GM19025 (cell line): ENCODE results near the gene RAB11A.
A peak's percentile ranks its signal among the peaks of the same experiment; 100 is the strongest.

Source experiments
- ATAC-seq: cut with Tn5 transposase; IDR thresholded peaks from one replicate; pipeline ENCODE4 v1.9.1; 2021; ENCODE audit warnings: mild to moderate bottlenecking, low read depth, moderate library complexity; ENCODE audit not compliant: unreplicated experiment

RAB11A gene

DNA sequence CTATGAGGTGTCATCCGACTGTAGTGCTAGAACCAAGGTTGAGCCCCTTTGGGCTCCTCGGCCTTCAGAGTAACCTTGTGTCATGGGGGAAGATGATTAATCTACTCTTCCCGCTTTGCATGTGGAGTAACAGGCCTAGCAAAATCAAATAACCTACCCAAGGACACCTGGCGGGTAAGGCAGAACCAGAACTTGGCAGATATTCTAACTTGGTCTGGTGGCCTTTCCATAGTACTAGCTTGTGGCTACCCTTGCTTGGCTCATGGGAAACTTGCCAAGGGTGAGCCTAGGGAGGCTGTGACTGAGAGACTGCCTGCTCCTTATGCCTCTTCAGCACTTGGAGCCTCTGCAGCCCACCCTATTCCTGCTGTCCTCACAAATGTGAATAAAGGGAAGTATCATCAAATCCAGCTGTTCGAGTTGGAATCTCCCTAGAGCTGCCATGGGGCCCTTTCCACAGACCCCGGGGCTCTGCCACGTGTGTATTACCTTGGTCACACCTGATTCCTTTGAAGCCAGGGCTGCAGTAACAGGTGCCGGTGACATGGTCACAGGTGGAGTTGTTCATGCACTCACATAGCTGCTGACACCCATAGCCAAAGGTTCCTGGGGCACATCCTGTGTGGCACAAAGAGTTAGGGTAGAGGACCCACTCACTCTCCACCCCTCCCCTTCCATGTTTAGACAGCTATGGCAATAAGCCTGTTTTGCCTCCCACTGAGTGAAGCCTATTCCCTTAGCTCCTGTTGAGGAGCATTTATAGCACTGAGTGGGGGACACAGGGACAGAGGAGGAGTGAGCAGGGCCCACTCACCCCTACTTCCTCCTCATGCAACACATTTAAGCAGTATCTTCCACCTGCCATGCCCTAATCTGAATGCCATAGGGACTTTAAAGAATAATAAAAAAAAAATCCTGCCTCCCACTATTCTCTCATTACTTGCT, 46.0 kb downstream of the RAB11A start:
- ATAC-seq: no peak

DNA sequence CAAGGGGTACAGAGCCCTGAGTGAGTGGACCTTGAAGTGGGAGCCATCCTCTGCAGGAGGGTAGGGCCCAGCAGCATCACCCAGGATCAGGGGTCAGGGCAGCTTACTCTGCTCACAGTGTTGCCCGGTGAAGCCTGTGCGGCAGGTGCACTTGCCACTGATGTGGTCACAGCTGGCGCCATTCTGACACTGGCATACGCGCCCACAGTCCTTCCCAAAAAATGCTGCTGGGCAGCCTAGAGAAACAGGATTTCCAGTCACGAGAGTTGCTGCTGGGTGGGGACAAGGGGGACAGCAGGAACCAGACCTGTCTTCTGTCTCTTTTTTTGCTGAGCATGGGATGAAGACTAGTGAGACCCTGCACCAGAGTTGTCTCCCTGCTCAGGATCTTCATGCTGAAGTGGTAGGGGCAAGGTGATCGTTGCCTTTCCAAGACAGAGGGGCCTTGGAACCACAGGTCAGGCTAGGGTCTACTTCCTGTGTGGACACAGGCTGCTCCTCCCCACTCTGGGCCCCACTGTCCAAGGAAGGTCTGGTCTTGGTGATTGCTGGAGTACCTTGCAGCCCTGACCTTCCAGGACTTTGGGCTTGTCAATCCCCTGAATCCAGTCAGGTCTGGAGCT, 46.9 kb downstream of the RAB11A start:
- no peak for ATAC-seq

DNA sequence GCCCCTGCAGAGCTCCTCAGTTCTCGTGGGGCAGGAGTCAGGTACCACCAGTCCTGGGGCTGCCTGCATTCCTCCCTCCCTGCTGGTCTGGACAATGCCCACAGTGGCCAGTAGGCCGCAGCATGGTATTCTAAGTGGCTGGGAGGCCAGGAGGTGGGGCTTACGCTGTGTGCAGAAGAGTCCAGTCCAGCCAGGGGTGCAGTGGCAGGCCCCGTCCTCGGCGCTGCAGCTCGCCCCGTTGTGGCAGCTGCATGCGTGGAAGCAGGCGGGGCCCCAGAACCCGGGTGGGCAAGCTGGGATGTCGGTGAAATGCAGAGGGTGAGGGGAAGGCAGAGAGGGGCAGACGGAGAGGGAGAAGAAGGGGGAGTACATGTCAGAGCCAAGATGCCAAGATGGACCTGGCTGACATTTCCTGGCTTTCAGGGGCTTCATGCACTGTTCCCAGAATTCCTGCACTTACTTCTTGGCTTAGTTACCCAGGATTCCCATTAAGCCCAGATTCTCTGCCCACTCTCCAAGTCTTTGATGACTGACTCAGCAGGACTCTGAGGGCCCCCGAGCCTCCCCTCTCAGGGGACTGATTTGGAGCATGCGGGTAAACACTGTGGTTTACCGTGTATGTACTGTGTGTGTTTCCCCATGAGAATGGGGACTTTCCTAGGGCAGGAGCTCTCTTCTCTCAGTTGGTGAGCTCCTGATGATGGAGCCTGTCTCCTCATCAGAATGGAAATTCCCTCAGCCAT, 47.5 kb downstream of the RAB11A start:
- ATAC-seq: peak; percentile 39

DNA sequence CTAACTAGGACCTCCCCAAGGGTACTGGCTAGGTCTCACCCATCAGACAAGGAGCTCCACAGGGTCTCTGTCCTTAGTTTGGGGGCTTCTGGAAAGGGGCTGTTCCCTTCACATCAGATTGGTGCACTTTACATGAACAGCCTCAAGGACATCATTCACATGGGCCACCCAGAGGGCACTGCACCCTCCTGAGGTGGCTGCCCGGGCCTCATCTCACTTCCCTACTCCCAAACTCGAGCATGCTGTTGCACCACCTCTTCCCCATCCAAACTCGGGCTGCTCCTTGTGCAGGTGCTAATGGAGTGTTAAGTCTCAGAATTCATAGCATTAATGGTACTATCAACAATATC, 48.1 kb downstream of the RAB11A start:
- ATAC-seq: peak; percentile 2

DNA sequence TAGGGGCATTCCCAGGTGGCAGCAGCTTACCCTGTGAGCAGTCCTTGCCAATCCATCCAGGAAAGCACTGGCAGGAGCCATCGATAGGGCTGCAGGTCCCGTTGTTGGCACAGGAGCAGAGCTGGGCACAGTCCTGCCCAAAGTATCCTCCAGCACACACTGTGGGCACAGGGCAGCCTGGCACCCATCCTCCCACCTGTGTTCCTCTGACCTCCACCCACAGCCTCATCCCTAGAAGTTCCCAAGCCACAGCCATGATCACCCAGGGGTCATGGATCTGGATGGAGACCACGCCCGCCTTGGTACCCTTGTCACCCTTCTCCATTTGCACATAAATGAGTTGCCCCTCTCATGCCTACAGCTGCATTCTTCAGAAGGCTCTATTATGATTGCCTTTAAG, 48.6 kb downstream of the RAB11A start:
- ATAC-seq: no peak

DNA sequence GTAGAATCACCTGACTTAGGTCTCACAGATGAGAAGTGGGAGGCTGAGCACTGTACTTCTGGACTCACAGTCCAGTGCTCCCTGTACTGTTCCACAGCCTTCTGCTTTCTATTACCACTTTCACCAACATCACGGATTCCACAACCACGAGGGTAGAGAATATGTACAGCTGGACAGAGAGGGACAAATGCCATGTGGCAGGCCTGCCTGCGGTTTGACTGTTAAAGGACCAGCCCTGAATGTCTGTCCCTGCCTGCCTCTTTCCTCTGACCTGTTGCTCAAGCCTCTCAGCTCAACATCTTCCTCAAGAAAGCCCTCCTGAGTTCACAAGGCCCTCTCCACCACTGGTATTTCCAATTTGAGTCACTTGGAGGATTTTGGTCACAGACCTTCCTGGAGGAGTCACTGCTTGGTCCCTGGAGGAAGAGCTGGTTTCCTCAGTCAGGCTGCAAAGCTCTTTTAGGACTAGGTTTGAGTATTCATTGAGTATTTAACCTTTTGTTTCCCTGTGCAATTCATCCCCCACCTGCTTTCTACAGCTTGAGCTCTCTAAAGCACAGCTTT, 49.1 kb downstream of the RAB11A start:
- ATAC-seq: no peak

DNA sequence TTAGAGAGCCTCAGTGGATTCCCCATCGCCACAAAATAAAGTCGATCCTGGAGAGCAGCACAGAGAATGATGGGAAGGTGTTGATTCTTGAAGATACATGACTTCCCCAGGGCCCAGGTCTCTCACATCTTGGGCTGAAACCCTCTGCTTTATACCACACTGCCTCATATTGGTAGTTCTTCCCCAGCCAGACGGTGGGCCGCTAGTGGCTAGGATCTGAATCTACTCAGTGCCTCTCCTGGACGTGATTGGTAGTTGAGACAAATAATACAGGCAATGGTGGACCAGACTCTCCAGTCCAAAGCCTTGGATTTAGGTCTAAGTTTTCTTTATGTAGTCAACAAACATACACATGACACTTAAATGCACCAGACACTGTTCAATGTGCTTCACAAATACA, 49.7 kb downstream of the RAB11A start:
- ATAC-seq: no peak

DNA sequence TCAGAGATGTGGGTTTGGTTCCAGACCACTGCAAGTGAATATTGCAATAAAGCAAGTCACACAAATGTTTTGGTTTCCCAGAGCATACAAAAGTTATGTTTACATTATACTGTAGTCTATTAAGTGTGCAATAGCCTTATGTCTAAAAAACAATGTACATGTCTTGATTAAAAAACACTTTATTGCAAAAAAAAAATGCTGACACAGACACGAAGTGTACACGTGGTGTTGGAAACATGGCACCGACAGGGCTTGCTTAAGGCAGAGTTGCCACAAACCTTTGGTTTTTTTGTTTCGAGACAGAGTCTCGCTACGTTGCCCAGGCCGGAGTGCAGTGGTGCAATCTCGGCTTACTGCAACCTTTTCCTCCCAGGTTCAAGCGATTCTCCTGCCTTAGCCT, 50.1 kb downstream of the RAB11A start:
- no peak for ATAC-seq

DNA sequence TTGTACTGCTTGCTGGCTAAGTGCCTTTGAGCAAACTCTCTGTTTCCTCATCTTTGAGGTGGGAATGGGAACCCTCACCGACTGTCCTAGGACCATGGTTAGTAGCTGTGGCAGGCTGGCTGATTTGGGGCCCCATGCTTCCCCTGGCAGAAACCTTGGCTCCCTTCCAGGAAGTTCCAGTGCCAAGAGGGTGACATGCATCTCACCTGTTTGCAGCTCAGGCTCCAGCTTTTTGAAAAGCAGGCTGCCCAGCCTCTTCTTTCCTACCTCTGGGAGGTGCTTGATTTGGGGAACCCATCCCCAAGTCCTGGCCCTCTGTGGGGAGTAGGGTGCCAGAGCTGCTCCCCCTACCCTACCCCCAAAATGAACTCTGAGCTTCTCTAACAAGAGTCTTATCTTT, 50.8 kb downstream of the RAB11A start:
- ATAC-seq: no peak

DNA sequence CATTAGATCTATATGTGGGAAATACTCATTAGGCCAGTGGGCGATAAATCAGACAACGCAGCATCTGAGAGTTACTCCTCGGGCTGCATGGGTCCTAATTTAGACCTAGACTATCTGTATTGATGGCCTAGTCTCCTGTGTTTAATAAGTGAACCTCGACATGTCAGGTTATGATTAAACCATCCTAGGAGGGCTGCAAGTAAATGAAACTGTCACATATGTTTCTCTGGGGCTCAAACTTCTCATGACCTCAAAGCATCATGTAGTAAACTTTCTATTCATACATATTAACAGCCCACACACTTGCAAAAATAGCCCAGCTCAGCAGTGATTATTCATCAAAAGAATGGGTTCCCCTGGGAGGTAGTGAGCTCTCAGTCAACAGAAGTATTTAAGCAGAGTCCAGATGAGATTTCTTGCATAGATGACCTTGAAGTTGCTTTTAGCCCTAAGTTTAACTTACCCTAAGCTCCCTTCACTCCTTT, 51.6 kb downstream of the RAB11A start:
- peak; percentile 41 for ATAC-seq

DNA sequence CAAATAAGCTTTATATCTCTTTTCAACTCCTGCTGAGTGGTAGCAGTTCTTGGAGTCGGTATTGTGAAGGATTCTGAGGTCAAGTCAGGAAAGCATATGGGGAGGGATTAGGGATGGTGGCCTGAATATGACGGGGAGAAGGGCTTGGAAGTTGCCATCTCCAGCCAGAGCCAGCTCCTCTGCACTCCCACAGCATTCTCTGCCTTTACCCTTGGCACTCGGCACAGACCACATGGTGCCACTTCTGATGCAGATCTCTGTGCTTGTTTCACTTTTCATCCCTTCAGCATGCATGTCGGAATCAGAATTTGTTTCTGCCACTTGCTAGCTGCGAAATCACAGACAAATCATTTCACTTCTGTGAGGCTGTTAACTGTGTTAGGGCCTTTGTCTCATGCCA, 52.5 kb downstream of the RAB11A start:
- ATAC-seq: no peak

DNA sequence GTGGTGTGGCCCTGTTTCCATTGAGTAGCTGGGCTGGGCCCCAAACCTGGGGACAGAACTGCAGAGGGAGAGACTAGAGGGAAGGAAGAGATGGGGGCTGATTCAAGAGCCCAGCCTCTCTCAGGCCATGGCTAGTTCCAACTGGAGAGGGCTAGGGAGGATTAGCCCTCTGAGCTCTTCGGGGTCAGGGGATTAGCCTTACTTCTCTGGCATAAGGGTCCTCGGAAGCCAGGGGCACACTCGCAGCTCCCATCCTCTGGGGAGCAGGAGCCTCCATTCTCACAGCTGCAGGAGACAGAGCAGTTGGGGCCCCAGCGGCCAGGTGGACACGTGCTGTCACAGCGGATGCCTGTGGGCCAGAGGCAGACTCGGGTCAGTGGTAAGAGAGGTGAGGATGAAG, 53.3 kb downstream of the RAB11A start:
- no peak for ATAC-seq

DNA sequence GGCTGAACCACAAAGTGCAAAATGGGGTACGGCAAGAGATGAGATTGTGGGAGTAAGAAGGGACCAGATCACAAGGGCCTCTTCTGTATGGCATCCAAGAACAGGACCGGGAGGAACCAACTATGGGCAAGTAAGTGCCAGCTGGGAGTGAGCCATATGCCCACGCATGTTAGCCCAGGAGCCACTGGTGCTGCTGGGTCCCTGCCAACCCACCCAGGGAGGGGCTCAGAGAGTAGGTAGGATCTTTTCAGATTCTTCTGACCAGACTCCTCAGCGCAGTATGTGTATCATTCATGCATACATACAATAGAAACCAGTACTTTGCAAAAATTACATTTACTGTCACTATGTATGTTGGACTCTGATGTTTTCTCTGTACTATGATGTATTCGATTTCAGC, 54.0 kb downstream of the RAB11A start:
- ATAC-seq: no peak

DNA sequence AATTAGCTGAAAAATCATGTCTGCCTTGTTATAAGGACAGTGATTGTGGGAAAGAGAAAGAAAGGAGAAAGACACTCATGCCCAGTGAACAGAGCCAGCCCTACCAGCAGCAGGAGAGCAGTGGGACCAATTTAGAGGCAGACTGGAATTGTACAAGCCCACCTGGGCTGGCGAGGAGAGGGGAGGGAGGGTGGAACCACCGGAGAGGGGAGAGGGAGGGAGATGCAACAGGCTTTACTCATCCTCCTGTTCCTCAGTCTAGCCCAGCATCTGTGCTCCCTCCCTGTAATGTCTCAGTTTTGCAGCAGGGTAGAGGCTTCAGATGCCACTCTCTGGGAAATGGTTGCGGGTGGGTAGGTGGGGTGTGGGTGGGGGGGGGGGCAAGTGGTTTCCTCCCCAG, 54.7 kb downstream of the RAB11A start:
- ATAC-seq: no peak

DNA sequence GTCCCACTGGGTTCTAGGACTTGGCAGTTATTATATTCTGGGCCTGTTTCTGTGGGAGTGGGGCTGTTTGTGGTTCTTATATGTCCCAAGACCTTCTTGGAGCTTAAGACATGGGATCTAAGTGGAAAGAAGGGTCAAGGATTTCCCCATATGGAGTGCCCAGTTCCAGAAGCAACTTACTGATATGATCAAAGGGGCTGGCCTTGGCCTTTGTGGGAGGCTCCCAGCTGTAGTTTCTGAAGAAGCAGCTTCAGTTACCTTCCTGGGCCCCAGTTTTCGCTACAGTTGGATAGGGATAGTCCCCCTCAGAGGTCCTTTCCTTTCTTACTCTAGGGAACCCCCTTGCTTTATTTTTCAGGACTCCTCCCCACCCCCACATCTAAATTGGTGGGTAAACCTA, 56.0 kb downstream of the RAB11A start:
- no peak for ATAC-seq

DNA sequence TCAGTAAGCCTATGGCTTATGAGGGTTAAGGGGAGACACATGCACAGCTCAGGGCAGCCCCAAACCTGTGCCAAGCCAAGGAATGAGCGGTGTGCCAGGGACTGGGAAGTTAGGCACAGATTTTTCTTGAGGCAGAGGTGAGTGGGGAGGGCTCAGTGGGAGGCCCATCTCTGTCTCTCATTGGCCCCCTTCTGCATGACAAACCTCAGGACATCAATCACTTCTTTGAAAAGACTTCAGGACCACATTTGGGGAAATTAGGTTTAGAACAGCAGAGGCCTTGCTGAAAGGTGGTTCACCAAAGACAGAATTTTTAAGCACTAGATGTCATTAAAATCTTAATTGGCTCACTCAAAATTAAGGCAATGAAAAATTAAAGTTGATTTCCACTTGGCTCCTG, 57.2 kb downstream of the RAB11A start:
- ATAC-seq: peak; percentile 10

DNA sequence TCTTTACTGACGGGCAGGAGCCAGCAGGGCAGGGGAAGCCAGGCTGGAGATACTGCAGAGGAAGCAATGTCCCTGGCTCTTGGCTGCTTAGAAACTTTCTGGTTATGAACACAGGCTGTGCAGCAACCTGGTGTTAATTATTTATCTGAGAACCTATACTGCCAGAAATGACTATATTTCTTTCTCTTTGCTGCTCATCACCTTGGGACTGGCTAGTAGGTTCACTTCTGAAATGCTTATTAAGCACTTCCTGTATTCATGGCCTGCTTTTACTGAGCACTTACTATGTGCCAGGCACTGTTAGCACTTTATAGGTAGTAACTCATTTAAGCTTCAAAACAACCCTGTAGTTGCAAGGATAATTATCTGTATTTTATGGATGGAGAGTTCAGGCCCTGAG, 57.6 kb downstream of the RAB11A start:
- ATAC-seq: peak; percentile 72

DNA sequence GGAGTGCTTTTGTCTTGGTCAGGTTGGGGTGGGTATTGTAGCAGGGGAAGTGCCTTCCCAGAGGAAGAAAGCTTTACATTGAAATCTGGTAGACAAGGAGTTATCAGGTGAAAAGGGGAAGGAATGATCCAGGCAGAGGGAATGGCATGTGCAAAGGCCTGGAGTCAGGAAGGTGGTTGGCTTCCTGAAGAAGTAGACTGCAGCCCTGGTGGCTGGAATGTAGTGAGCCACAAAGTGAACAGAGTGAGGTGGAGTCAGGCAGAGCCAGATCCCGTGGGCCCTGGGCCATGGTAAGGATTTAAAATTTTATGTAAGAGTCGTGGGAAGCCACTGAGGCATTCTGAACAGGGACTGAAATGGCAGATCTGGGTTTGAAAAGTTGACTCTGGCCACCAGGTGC, 58.3 kb downstream of the RAB11A start:
- ATAC-seq: no peak

DNA sequence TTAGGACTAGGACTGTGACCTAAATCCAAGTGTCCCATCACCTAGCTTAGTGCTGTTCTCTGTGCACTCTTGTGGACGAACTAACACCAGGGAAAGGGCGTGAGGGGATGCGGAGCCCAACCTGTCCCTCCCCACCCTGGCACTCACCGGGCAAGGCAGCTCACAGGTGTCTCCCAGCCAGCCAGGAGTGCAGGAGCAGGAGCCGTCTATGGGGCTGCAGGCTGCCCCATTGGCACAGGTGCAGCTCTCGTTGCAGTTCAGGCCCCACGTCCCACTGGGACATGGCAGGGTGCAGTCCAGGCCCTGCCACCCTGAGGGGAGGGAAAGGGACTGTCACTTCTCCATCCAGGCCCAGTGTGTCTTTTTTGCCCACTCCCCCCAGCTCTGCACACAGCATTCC, 60.3 kb downstream of the RAB11A start:
- no peak for ATAC-seq

DNA sequence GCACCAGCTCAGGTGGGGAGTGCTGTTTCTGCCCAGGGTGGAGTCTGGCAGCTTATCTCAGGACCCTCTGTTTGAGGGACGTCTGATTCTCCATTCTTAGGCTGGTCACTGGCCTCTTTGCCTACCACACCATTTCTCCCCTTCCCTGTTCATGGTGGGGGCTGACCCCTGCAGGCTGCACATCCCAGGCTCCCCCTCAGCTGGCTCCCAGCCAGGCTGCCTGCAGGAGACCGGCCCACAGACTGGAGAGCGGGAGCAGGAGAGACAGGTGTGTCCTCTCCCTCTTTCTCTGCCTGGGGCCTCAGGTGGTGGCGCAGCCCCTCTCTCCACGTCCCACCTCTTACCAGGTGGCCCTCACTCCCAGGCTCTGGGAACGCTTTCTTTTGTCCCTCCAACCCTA, 60.8 kb downstream of the RAB11A start:
- ATAC-seq: no peak

DNA sequence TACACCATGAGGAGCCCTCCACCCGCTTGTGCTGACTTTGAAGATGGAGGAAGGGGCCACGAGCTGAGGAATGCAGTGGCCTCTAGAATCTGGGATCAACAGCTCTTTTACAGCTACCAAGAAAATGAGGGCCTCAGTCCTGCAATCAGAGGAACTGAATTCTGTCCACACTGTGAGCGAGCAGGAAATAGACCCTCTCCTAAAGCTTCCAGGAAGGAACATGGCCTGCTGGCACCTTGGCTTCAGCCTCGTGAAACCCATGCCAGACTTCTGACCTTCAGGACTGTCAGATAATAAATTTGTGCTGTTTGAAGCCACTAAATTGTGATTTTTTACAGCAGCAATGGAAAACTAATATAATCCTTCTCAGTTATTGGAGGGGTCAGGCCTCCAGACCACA, 61.9 kb downstream of the RAB11A start:
- ATAC-seq: no peak
